K562 (cell line): ENCODE data around the gene RARRES1. TPM values are rescaled to one million over a fixed set of nuclear protein-coding genes. Genes with fewer than 3 reads are reported as not detected.

Source experiments
- ATAC-seq: fragments of 200-7000 bp; cut with Tn5 transposase; 3 replicates; pipeline ENCODE4 v1.9.1; 2020; ENCODE audit warnings: moderate library complexity
- BruUV-seq: library from RNA; stranded (reverse); fragments of 400-500 nt; replicated peaks from 2 replicates; lab custom pipeline; 2021; lab: Mats Ljungman, UMichigan
- CTCF ChIA-PET: fragments of 300-600 bp; formaldehyde crosslinking; extraction: SDS; loops from one replicate; lab custom pipeline; 2021; ENCODE audit warnings: low intra/inter-chr PET ratio; lab: Yijun Ruan, JAX
- POLR2A ChIA-PET: fragments of 300-600, 350-650 bp; sonication (Branson Sonifier 250); formaldehyde crosslinking; extraction: SDS; loops from one replicate; lab custom pipeline; 2021; ENCODE audit warnings: antibody characterized with exemption, inconsistent platforms; lab: Yijun Ruan, JAX
- DNase-seq, 4 experiments: peaks; one replicate each; pipeline versions ENCODE4 v3.0.0 to v3.0.0-alpha.2; 2011 to 2018; ENCODE audit warnings: low spot score in 3 of 4, mixed read lengths in 3 of 4; ENCODE audit errors: extremely low read depth in 1 of 4
- FAIRE-seq: peaks from 2 replicates; lab custom pipeline; 2011; peaks lifted over from hg19 to GRCh38; lab: Jason Lieb, UNC
- H2AFZ ChIP-seq: 2 replicates; pipeline ENCODE4 v1.6.0; 2011; ENCODE audit warnings: low read depth, low read length, control low read depth, inconsistent platforms
- H3K27ac ChIP-seq: fragments of 200-600 bp; 3 replicates; pipeline ENCODE4 v1.8.0; 2011; ENCODE audit warnings: low read depth, mild to moderate bottlenecking, control low read depth, inconsistent platforms, low read length, moderate library complexity, mixed read lengths; ENCODE audit errors: extremely low read depth
- H3K27me3 ChIP-seq, 2 experiments: fragments of 300-600 bp in 1 of 2; 2 replicates in 1 of 2; 3 replicates in 1 of 2; pipeline versions ENCODE4 v1.6.0 to v1.8.0; 2011; ENCODE audit warnings: inconsistent platforms in 2 of 2, low read length in 2 of 2, mild to moderate bottlenecking in 1 of 2, mixed read lengths in 1 of 2, moderate library complexity in 1 of 2; ENCODE audit not compliant: control insufficient read depth in 2 of 2, insufficient read depth in 2 of 2
- H3K36me3 ChIP-seq: fragments of 300-600 bp; 3 replicates; pipeline ENCODE4 v1.8.0; 2011; ENCODE audit warnings: mild to moderate bottlenecking, low read length, inconsistent platforms; ENCODE audit not compliant: control insufficient read depth, insufficient read depth
- H3K4me1 ChIP-seq, 2 experiments: fragments of 200-600 bp in 1 of 2; replicated peaks in 1 of 2; 2 replicates in 1 of 2; 3 replicates in 1 of 2; pipeline versions ENCODE4 v1.5.1 to v1.8.0; 2011; ENCODE audit warnings: inconsistent platforms in 2 of 2, low read length in 2 of 2, mild to moderate bottlenecking in 1 of 2, mixed read lengths in 1 of 2, moderate library complexity in 1 of 2; ENCODE audit not compliant: control insufficient read depth in 2 of 2, insufficient read depth in 2 of 2
- H3K4me2 ChIP-seq: 2 replicates; pipeline ENCODE4 v1.6.1; 2011; ENCODE audit warnings: low read length, control low read depth, inconsistent platforms, mixed read lengths; ENCODE audit not compliant: insufficient read depth
- H3K4me3 ChIP-seq: fragments of 200-600 bp; sonication (generic), shearing (Covaris generic); 2 replicates; pipeline ENCODE4 v1.5.1; 2016; ENCODE audit warnings: control low read depth, inconsistent platforms
- H3K79me2 ChIP-seq: fragments of 200-600 bp; 3 replicates; pipeline ENCODE4 v1.8.0; 2011; ENCODE audit warnings: low read length, inconsistent platforms; ENCODE audit not compliant: control insufficient read depth, insufficient read depth
- H3K9ac ChIP-seq, 2 experiments: 2 replicates each; pipeline versions ENCODE4 v1.6.0 to v1.6.1; 2011; ENCODE audit warnings: low read depth in 2 of 2, low read length in 2 of 2, control low read depth in 1 of 2, inconsistent platforms in 1 of 2, mild to moderate bottlenecking in 1 of 2, mixed read lengths in 1 of 2; ENCODE audit not compliant: insufficient read depth in 1 of 2
- H3K9me1 ChIP-seq: one replicate; pipeline ENCODE4 v1.6.0; 2011; ENCODE audit warnings: inconsistent platforms, mild to moderate bottlenecking, low read length, moderate library complexity; ENCODE audit not compliant: control insufficient read depth, insufficient read depth
- H3K9me3 ChIP-seq: replicated peaks from 2 replicates; pipeline ENCODE4 v1.5.1; 2011; ENCODE audit warnings: low read depth, low read length, inconsistent platforms; ENCODE audit not compliant: control insufficient read depth, insufficient read depth
- H4K20me1 ChIP-seq: replicated peaks from 2 replicates; pipeline ENCODE4 v1.6.1; 2011; ENCODE audit warnings: low read length, inconsistent platforms, mixed read lengths; ENCODE audit not compliant: control insufficient read depth, insufficient read depth
- IFI16 ChIP-seq: fragments of 250-450 bp; sonication (Bioruptor Pico); IDR thresholded peaks from 2 replicates; pipeline ENCODE4 v2.1.2; 2022; ENCODE audit warnings: mild to moderate bottlenecking, inconsistent platforms
- YY1 ChIP-seq, 3 experiments: IDR thresholded peaks; 2 replicates each; pipeline ENCODE4 v1.6.1; 2011; ENCODE audit warnings: low read length in 2 of 3, mild to moderate bottlenecking in 2 of 3, moderate library complexity in 2 of 3, borderline replicate concordance in 1 of 3, control low read depth in 1 of 3, low read depth in 1 of 3; ENCODE audit not compliant: insufficient read depth in 3 of 3, insufficient replicate concordance in 2 of 3, control insufficient read depth in 1 of 3, insufficient read length in 1 of 3; ENCODE audit errors: extremely low read depth in 1 of 3
- ZNF134 ChIP-seq: fragments of 250-450 bp; sonication (Bioruptor Pico); conservative IDR thresholded peaks from 2 replicates; pipeline ENCODE4 v1.4.0; 2020
- ZNF239 ChIP-seq: fragments of 250-450 bp; sonication (Bioruptor Pico); IDR thresholded peaks from 2 replicates; pipeline ENCODE4 v1.4.0; 2020; ENCODE audit warnings: mild to moderate bottlenecking
- ZNF395 ChIP-seq: fragments of 200-800 bp; sonication (Bioruptor generic); IDR thresholded peaks from 2 replicates; pipeline ENCODE4 v1.6.1; 2017; ENCODE audit warnings: missing genetic modification characterization, missing compliant biosample characterization
- ZNF398 ChIP-seq: fragments of 250-450 bp; sonication (Bioruptor Pico); IDR thresholded peaks from 2 replicates; pipeline ENCODE4 v1.8.0; 2021; ENCODE audit warnings: moderate library complexity, mild to moderate bottlenecking, inconsistent platforms
- ZNF644 ChIP-seq: fragments of 200-800 bp; sonication (Bioruptor generic); IDR thresholded peaks from 2 replicates; pipeline ENCODE4 v1.6.1; 2016; ENCODE audit warnings: low read depth, missing genetic modification characterization, missing compliant biosample characterization
- ZNF696 ChIP-seq: fragments of 250-450 bp; sonication (Bioruptor Pico); conservative IDR thresholded peaks from 2 replicates; pipeline ENCODE4 v1.4.0; 2020; ENCODE audit warnings: mild to moderate bottlenecking, moderate library complexity
- WGBS: fragments of 100-300 bp; shearing (Covaris generic); methylation state at CpG from one replicate; pipeline ENCODE4 v1.1.6; 2016; ENCODE audit warnings: low coverage, mixed read lengths; ENCODE audit not compliant: insufficient coverage; ENCODE audit errors: missing lambda C conversion rate; 5-methylcytosine and 5-hydroxymethylcytosine counted together
- in situ Hi-C: fragments of 300-500 bp; cut with MboI; formaldehyde crosslinking; loops from 4 replicates; pipeline ENCODE4 v1.15.0; 2018; ENCODE audit warnings: inconsistent platforms, mixed read lengths
- intact Hi-C: fragments of 100-400 bp; cut with micrococcal nuclease; formaldehyde crosslinking; loops from 2 replicates; pipeline ENCODE4 v1.14.2; 2022
- polyA plus RNA-seq, 8 experiments: library from polyadenylated mRNA; depleted of rRNA in 4 of 8; stranded (reverse) in 5 of 8; unstranded in 3 of 8; fragments of >200 nt; fragmentation: Nextera tagmentation in 2 of 8; fragmentation: Illumina TruSeq in 1 of 8; extraction: Ambion mirVana in 2 of 8; extraction: Trizol in 1 of 8; gene quantifications; 2 replicates each; pipeline versions ENCODE4 v1.2.1 to v1.2.3, GENCODE V29; 2011 to 2014; ENCODE audit warnings: inconsistent platforms in 1 of 8, missing spikeins in 1 of 8
- total RNA-seq, 7 experiments: library from RNA; depleted of rRNA in 6 of 7; stranded (reverse); fragments of >200 nt in 6 of 7; fragmentation: Illumina TruSeq in 2 of 7; extraction: Trizol in 2 of 7; gene quantifications; 2 replicates each; pipeline versions ENCODE4 v1.2.1 to v1.2.3, GENCODE V29; 2011 to 2021; ENCODE audit warnings: low replicate concordance in 1 of 7
- TF ChIP-seq, protein P1 (sequence below), 2 experiments: fragments of 450-650 bp in 1 of 2; sonication (generic) in 1 of 2; formaldehyde crosslinking in 1 of 2; IDR thresholded peaks; 2 replicates each; pipeline versions ENCODE4 v1.7.1 to v1.9.0; 2016 to 2022; ENCODE audit warnings: inconsistent platforms in 1 of 2, mild to moderate bottlenecking in 1 of 2, missing genetic modification reagents in 1 of 2

RARRES1 gene
- total and polyA plus RNA-seq, 9 of the 15 experiments (the other 6 are each of a cell fraction or from before 2014, with no cell fraction given), result not detected

DNA sequence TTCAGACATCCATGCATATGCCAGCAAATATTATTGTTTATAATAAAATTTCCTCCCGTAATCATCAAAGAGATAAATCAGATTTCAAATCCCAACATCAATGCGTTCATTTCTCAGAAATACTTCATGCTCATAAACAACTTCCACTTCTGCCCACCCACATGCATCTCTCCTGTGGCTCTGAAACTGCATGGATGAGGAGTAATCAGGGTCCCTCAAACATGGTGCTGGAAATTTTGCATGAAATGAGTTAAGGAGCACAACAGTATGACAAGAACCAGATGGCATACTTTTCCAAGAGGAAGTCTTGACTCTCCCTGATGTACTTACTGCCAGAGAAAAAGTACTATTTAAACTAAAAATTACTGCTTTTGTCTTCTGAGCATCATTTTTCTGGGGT is 42.7 kb upstream of the RARRES1 start:
- DNase-seq (no peak), FAIRE-seq (no peak), ATAC-seq (no peak)
- Histone ChIP-seq H3K4me2 (no peak overlapping the region), H3K9me1 (no peaks in the 10 kb centered on the region), H3K9me3 (no peaks in the 10 kb centered on the region; the same call in 1 of the 2 replicates), H3K4me1 (peaks cover 15 to 44% of the 10 kb centered on the region in 2 experiments; a peak in 4 of 5 replicates), H4K20me1 (no peaks in the 10 kb centered on the region), H3K27me3 (no peaks in the 10 kb centered on the region), H3K9ac (no peak overlapping the region), H3K36me3 (no peaks in the 10 kb centered on the region; the same call in 2 of the 3 replicates), H3K79me2 (no peaks in the 10 kb centered on the region), H3K27ac (no peak overlapping the region), H2AFZ (no peak overlapping the region), H3K4me3 (no peak overlapping the region)
- in situ Hi-C loops, result loop anchor here (25.0 kb wide), 1 partner anchor 1163 kb away; no protein-coding TSS in a partner anchor
- WGBS, result 68% methylated on average over 2 of the region's 2 CpGs
- ChIA-PET POLR2A (no interaction called here), CTCF (no interaction called here)
- intact Hi-C loops, result no loop called here
- BruUV-seq, result no TSS peak
- TF ChIP-seq ZNF696 (CRISPR knock-in tag) (no peak), YY1 (IDR thresholded peaks at IDR 0.05; ENCODE audit: borderline replicate concordance in 1 of 3, control insufficient read depth in 1 of 3, extremely low read depth in 1 of 3, insufficient read depth in 3 of 3, insufficient read length in 1 of 3, insufficient replicate concordance in 2 of 3, low read depth in 1 of 3, low read length in 2 of 3) (no peak), ZNF395 (CRISPR knock-in tag) (no peak), ZNF398 (CRISPR knock-in tag) (no peak), ZNF644 (tag) (no peak), ZNF239 (CRISPR knock-in tag) (no peak), ZNF134 (no peak), IFI16 (CRISPR knock-in tag) (no peak)
- TF ChIP-seq, protein P1, sequence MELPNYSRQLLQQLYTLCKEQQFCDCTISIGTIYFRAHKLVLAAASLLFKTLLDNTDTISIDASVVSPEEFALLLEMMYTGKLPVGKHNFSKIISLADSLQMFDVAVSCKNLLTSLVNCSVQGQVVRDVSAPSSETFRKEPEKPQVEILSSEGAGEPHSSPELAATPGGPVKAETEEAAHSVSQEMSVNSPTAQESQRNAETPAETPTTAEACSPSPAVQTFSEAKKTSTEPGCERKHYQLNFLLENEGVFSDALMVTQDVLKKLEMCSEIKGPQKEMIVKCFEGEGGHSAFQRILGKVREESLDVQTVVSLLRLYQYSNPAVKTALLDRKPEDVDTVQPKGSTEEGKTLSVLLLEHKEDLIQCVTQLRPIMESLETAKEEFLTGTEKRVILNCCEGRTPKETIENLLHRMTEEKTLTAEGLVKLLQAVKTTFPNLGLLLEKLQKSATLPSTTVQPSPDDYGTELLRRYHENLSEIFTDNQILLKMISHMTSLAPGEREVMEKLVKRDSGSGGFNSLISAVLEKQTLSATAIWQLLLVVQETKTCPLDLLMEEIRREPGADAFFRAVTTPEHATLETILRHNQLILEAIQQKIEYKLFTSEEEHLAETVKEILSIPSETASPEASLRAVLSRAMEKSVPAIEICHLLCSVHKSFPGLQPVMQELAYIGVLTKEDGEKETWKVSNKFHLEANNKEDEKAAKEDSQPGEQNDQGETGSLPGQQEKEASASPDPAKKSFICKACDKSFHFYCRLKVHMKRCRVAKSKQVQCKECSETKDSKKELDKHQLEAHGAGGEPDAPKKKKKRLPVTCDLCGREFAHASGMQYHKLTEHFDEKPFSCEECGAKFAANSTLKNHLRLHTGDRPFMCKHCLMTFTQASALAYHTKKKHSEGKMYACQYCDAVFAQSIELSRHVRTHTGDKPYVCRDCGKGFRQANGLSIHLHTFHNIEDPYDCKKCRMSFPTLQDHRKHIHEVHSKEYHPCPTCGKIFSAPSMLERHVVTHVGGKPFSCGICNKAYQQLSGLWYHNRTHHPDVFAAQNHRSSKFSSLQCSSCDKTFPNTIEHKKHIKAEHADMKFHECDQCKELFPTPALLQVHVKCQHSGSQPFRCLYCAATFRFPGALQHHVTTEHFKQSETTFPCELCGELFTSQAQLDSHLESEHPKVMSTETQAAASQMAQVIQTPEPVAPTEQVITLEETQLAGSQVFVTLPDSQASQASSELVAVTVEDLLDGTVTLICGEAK (IDR thresholded peaks at IDR 0.05), result no peak
- TF ChIP-seq, protein P1 (CRISPR knock-in tag; IDR thresholded peaks at IDR 0.05), result no peak
